Thoracic aorta (tissue), 2 donors: ENCODE measurements around the gene CADM4. TPM values are rescaled to one million over a fixed set of nuclear protein-coding genes. Genes with fewer than 3 reads are reported as not detected.
"Not testable (repeated sequence)": the region's sequence is repeated elsewhere in the genome, so short reads cannot be mapped to it uniquely, and the experiment has no call there.

Experiments used
- ATAC-seq: fragments of 150-250 bp; one replicate; pipeline ENCODE4 v1.8.0; 2017; ENCODE audit warnings: low read depth; ENCODE audit not compliant: insufficient number of reproducible peaks, low FRiP score
- DNase-seq: peaks from one replicate; pipeline ENCODE4 v3.0.0-alpha.2; 2020; ENCODE audit warnings: low spot score
- H3K27ac ChIP-seq, 2 donors: fragments of 200-600 bp; sonication (generic); 1 replicate in 1 of 2; 2 replicates in 1 of 2; pipeline ENCODE4 v1.5.1; 2016; ENCODE audit warnings: mild to moderate bottlenecking in 2 of 2, moderate library complexity in 2 of 2
- H3K27me3 ChIP-seq: fragments of 200-600 bp; sonication (generic); replicated peaks from 2 replicates; pipeline ENCODE4 v1.6.0; 2016; ENCODE audit warnings: mild to moderate bottlenecking; ENCODE audit not compliant: insufficient read depth
- H3K36me3 ChIP-seq: fragments of 200-600 bp; sonication (generic); one replicate; pipeline ENCODE4 v1.5.1; 2016
- H3K4me1 ChIP-seq, 2 donors: fragments of 200-600 bp; sonication (generic); 1 replicate in 1 of 2; 2 replicates in 1 of 2; pipeline versions ENCODE4 v1.5.1 to v1.6.0; 2016; ENCODE audit warnings: low read depth in 2 of 2, mild to moderate bottlenecking in 1 of 2; ENCODE audit not compliant: control insufficient read depth in 1 of 2
- H3K4me3 ChIP-seq: fragments of 200-600 bp; sonication (generic); 2 replicates; pipeline ENCODE4 v1.5.1; 2016; ENCODE audit warnings: mild to moderate bottlenecking
- H3K9me3 ChIP-seq: fragments of 200-600 bp; sonication (generic); 2 replicates; pipeline ENCODE4 v1.5.1; 2016
- total RNA-seq, 2 donors: library from RNA; depleted of rRNA; stranded (reverse); fragments of >200 nt; gene quantifications; one replicate each; pipeline versions ENCODE4 v1.1.0 to v1.2.3, GENCODE V29; 2016
- TF ChIP-seq, protein P1 (sequence below): fragments of 200-600 bp; sonication (generic); IDR thresholded peaks from one replicate; pipeline ENCODE4 v1.5.1; 2019; ENCODE audit warnings: antibody characterized with exemption

CADM4 gene
- total RNA-seq, 2 donors from 2014 or later, result 1.9 to 5.6 TPM

DNA sequence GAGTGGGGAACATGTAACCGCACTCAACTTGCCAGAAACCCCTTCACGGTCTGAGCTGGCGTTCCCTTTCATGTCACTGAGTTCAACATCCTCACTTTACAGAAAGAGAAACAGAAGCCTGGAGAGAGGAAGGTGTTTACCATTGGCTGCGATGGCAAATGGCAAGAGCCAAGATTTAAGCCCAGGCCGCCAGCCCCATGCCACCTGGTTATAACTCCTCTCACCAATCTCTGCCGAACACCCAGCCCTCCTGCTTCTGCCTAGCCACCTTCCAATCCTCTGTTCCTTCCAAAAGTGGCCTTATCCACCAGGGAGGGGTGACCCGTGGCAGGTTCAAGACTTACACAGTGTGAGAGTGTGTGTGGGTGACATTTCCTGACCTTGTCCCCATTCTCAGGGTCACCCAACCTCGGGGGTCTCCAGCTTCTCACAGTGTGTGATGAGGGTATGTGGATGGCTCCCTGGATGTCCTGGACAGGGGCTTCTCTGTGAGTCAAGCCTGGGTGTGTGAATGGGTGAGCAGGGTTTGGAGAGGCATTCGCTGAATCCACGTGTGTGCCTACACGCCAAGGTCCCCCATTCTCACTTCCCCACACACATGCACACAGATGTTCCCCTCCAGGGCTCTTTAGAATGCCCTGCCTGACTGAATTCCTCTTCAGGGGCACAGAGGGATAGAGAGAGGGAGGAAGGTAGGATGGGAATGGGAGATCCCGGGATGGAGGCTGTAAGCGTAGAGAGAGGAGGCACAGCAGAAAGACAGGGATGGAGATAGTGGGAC is 1.2 kb downstream of the CADM4 start:
- no peak overlapping the region for H3K27ac ChIP-seq
- no peaks in the 10 kb centered on the region for H3K36me3 ChIP-seq
- H3K9me3 ChIP-seq, result no peaks in the 10 kb centered on the region
- H3K4me1 ChIP-seq, result peaks cover 0 to 9% of the 10 kb centered on the region in 2 donors
- H3K27me3 ChIP-seq, result no peaks in the 10 kb centered on the region
- TF ChIP-seq, protein P1, sequence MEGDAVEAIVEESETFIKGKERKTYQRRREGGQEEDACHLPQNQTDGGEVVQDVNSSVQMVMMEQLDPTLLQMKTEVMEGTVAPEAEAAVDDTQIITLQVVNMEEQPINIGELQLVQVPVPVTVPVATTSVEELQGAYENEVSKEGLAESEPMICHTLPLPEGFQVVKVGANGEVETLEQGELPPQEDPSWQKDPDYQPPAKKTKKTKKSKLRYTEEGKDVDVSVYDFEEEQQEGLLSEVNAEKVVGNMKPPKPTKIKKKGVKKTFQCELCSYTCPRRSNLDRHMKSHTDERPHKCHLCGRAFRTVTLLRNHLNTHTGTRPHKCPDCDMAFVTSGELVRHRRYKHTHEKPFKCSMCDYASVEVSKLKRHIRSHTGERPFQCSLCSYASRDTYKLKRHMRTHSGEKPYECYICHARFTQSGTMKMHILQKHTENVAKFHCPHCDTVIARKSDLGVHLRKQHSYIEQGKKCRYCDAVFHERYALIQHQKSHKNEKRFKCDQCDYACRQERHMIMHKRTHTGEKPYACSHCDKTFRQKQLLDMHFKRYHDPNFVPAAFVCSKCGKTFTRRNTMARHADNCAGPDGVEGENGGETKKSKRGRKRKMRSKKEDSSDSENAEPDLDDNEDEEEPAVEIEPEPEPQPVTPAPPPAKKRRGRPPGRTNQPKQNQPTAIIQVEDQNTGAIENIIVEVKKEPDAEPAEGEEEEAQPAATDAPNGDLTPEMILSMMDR, result no peak
- no peak for DNase-seq
- H3K4me3 ChIP-seq, result no peak overlapping the region
- no peak for ATAC-seq

DNA sequence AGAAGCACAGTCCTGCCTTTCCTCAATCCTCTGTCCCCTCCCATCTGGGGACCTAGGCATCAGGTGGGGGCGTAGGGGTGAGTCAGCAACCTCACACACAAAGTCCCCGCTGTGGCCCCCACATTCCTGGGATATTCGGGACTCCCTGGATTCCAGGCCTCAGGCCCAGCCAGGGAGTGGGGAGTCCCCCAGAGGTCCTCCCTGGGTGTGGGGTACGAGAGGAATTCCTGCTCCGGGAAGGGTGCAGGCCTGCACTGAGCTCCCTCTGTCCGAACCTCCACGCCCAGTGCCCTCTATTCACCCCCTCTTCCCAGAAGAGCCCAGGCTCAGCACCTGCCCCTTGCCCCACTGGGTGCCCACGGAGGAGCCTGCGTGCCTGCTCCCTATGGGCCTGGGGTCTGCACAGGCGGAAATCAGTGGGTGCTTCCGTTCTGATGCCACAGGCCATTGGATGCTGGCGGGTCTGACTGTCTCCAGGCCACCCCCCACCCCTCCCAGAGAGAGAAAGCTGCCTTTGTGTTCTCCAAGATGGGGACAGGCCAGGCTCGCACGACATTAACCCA is 3.4 kb downstream of the CADM4 start:
- no peaks in the 10 kb centered on the region for H3K9me3 ChIP-seq
- H3K36me3 ChIP-seq, result no peaks in the 10 kb centered on the region
- no peak overlapping the region for H3K4me3 ChIP-seq
- ATAC-seq (no peak), DNase-seq (no peak)
- H3K4me1 ChIP-seq, result peaks cover 0 to 9% of the 10 kb centered on the region in 2 donors
- H3K27ac ChIP-seq, result no peak overlapping the region
- H3K27me3 ChIP-seq, result no peaks in the 10 kb centered on the region
- TF ChIP-seq, protein P1, result no peak

DNA sequence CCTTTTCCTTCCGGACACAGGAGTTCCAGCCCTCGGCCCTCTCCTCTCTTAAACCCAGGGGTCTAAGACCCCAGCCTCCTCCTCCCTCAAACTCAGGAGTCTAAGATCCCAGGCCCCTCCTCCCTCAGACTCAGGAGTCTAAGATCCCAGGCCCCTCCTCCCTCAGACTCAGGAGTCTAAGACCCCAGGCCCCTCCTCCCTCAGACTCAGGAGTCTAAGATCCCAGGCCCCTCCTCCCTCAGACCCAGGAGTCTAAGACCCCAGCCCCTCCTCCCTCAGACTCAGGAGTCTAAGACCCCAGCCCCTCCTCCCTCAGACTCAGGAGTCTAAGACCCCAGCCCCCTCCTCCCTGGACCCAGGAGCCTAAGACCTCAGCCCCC is 4.1 kb downstream of the CADM4 start:
- not testable (repeated sequence) for H3K4me1 ChIP-seq, H3K9me3 ChIP-seq, H3K27me3 ChIP-seq, H3K27ac ChIP-seq, H3K36me3 ChIP-seq, H3K4me3 ChIP-seq, DNase-seq, ATAC-seq

DNA sequence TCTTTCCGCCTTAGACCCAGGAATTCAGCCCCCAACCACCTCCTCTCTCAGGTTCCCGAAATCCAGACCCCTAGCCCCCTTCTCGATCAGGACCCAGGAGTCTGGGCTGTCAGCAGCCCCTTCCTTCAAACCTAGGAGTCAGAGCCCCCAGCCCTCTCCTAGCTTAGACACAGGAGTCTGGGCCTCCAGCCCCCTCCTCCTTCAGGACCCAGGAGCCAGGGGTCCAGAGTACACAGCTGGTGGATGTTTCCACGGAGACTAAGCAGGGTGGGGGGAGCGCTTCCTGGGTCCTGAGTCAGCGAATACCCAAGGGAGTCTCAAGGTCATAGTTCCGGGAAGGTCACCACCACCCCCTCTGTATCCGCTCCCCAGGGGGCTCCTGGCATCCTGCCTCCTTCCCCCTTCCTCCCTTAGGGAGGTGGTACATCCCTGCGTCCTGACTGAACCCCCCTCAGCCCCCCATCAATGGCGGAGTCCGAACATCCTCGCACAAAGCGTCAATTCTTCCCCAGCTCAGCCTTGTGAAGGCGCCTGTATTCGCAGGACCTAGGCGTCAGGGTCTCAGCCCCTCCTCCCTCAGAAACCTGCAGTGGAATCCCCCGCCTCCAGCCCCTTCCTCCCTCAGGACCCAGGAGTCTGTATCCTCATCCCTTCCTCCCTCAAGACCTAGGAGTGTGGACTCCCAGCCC is 4.6 kb downstream of the CADM4 start:
- Histone ChIP-seq H3K27me3 (no peaks in the 10 kb centered on the region), H3K9me3 (no peaks in the 10 kb centered on the region), H3K27ac (no peak overlapping the region), H3K36me3 (no peaks in the 10 kb centered on the region), H3K4me1 (peaks cover 0 to 3% of the 10 kb centered on the region in 2 donors), H3K4me3 (no peak overlapping the region)
- DNase-seq (no peak), ATAC-seq (no peak)
- TF ChIP-seq, protein P1, result no peak

DNA sequence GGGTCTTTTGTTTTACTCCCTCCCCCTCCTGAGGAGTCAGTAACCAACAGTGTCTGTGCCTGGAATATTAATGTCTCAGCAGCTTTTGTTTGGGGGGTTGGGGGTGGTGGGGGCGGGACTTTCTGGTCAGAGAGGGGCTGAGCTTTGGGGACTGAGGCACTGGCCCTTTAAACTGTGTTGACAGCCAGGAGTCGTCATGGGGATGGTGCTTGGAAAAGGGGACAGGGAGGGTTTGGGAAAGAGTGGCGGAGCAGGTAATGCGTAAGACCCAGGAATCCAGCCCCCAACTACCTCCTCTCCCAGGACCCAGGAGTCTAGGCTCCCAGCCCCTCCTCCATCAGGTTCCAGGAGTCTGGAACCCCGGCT is 5.2 kb downstream of the CADM4 start:
- H3K36me3 ChIP-seq, result no peaks in the 10 kb centered on the region
- H3K4me3 ChIP-seq, result no peak overlapping the region
- TF ChIP-seq, protein P1, result no peak
- ATAC-seq (no peak), DNase-seq (no peak)
- H3K4me1 ChIP-seq, result no peaks in the 10 kb centered on the region
- no peaks in the 10 kb centered on the region for H3K27me3 ChIP-seq
- no peaks in the 10 kb centered on the region for H3K9me3 ChIP-seq
- H3K27ac ChIP-seq, result no peak overlapping the region
